Osteoblast (primary cell): ENCODE results near the gene MAFF. TPM values are rescaled to one million over a fixed set of nuclear protein-coding genes. Genes with fewer than 3 reads are reported as not detected.
A peak's percentile ranks its signal among the peaks of the same experiment; 100 is the strongest.

Source experiments
- DNase-seq: peaks from one replicate; pipeline ENCODE4 v3.0.0; 2011; ENCODE audit warnings: low spot score, mixed read lengths; ENCODE audit not compliant: insufficient read length; ENCODE audit errors: missing footprints
- H2AFZ ChIP-seq: 2 replicates; pipeline ENCODE4 v1.6.0; 2011; ENCODE audit warnings: mild to moderate bottlenecking, low read length
- H3K27ac ChIP-seq: 2 replicates; pipeline ENCODE4 v1.5.1; 2011; ENCODE audit warnings: mild to moderate bottlenecking, low read depth, low read length, moderate library complexity
- H3K27me3 ChIP-seq: 2 replicates; pipeline ENCODE4 v1.6.0; 2012; ENCODE audit warnings: mild to moderate bottlenecking, control low read depth, inconsistent platforms, low read length, moderate library complexity; ENCODE audit not compliant: insufficient read depth
- H3K36me3 ChIP-seq: 2 replicates; pipeline ENCODE4 v1.5.1; 2011; ENCODE audit warnings: mild to moderate bottlenecking, low read length, control low read depth, moderate library complexity; ENCODE audit not compliant: insufficient read depth
- H3K4me1 ChIP-seq: 2 replicates; pipeline ENCODE4 v1.5.1; 2011; ENCODE audit warnings: mild to moderate bottlenecking, low read length, control low read depth, moderate library complexity; ENCODE audit not compliant: insufficient read depth
- H3K4me2 ChIP-seq: 2 replicates; pipeline ENCODE4 v1.6.0; 2011; ENCODE audit warnings: mild to moderate bottlenecking, low read length; ENCODE audit not compliant: insufficient read depth
- H3K4me3 ChIP-seq: fragments of 200-600 bp; sonication (generic); 3 replicates; pipeline ENCODE4 v1.5.1; 2012; ENCODE audit warnings: mild to moderate bottlenecking, low read length, inconsistent platforms; ENCODE audit not compliant: insufficient read depth
- H3K79me2 ChIP-seq: 2 replicates; pipeline ENCODE4 v1.6.0; 2012; ENCODE audit warnings: mild to moderate bottlenecking, low read length, control low read depth, inconsistent platforms; ENCODE audit not compliant: insufficient read depth
- H3K9me3 ChIP-seq: 2 replicates; pipeline ENCODE4 v1.5.1; 2011; ENCODE audit warnings: low read depth, low read length, control low read depth
- H4K20me1 ChIP-seq: 2 replicates; pipeline ENCODE4 v1.6.0; 2012; ENCODE audit warnings: mild to moderate bottlenecking, low read length, control low read depth; ENCODE audit not compliant: insufficient read depth
- CTCF ChIP-seq: IDR thresholded peaks from 2 replicates; pipeline ENCODE4 v1.5.1; 2011; ENCODE audit warnings: mild to moderate bottlenecking, low read depth, low read length, moderate library complexity; ENCODE audit errors: extremely low read depth
- total RNA-seq: library from RNA; depleted of rRNA; stranded (reverse); fragments of >200 nt; gene quantifications from 2 replicates; pipeline ENCODE4 v1.2.3, GENCODE V29; 2012

The MAFF gene
- total RNA-seq, 1 donor = 22.4 TPM

DNA sequence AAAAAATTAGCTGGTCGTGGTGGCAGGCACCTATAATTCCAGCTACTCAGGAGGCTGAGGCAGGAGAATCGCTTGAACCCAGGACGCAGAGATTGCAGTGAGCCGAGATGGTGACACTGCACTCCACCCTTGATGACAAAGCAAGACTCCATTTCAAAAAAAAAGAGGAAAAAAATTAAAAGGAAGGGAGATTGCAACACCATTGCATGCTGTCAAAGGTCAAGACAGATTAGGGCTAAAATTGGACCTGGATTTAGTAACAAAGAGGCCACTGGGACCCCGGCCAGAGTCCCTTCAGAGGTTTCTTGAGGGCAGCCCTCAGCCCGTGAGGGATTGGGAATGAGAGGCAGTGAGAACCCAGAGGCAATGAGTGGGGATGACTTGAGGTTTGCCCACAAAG, 8.2 kb upstream of the MAFF start:
- Histone ChIP-seq H3K27me3 (no peaks in the 10 kb centered on the region), H3K4me3 (no peak overlapping the region), H4K20me1 (no peaks in the 10 kb centered on the region), H3K27ac (no peak overlapping the region), H3K36me3 (no peaks in the 10 kb centered on the region), H3K4me1 (peaks cover 31% of the 10 kb centered on the region), H3K4me2 (no peak overlapping the region), H2AFZ (no peak overlapping the region), H3K9me3 (no peaks in the 10 kb centered on the region), H3K79me2 (no peaks in the 10 kb centered on the region)
- no peak for DNase-seq
- no peak for TF ChIP-seq CTCF

DNA sequence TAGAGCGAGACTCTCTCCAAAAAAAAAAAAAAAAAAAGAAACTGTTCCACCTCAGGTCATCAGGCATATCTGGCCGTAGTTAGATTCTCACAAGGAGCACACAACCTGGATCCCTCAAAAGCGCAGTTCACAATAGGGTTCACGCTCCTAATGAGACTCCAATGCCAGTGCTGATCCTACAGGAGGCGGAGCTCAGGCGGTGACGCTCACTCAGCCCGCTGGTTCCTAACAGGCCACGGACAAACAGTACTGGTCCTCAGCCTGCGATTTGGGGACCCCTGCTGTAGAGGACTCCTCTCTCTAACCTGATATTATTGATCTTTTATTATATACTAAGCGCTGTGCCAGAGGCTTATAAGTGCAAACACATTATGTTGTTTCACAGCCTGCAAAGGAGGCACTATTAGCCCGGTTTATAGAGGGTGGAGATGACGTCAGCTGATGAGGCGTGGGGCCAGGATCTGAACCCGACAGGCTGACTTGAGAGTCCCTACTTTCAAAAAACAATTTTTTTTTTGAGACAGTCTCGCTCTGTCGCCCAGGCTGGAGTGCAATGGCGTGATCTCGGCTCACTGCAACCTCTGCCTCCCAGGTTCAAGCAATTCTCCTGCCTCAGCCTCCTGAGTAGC, 4.9 kb upstream of the MAFF start:
- peaks cover 27% of the 10 kb centered on the region for H3K4me1 ChIP-seq
- H4K20me1 ChIP-seq = no peaks in the 10 kb centered on the region
- no peaks in the 10 kb centered on the region for H3K27me3 ChIP-seq
- H3K9me3 ChIP-seq = no peaks in the 10 kb centered on the region
- no peak for DNase-seq
- no peak overlapping the region for H3K4me3 ChIP-seq
- no peak overlapping the region for H2AFZ ChIP-seq
- H3K27ac ChIP-seq = no peak overlapping the region
- H3K79me2 ChIP-seq = no peaks in the 10 kb centered on the region
- no peaks in the 10 kb centered on the region for H3K36me3 ChIP-seq
- TF ChIP-seq CTCF = no peak
- H3K4me2 ChIP-seq = no peak overlapping the region

- Histone ChIP-seq H3K27me3 (no peaks in the 10 kb centered on the region), H3K36me3 (no peaks in the 10 kb centered on the region), H3K27ac (no peak overlapping the region), H3K9me3 (no peaks in the 10 kb centered on the region), H3K79me2 (peaks cover 25% of the 10 kb centered on the region), H4K20me1 (peaks cover 17% of the 10 kb centered on the region), H3K4me3 (no peak overlapping the region), H2AFZ (no peak overlapping the region), H3K4me2 (no peak overlapping the region), H3K4me1 (peaks cover 28% of the 10 kb centered on the region)
- peak; percentile 67 for DNase-seq
- TF ChIP-seq CTCF = no peak
Observed at GRCh38 chr22:38199826-38200559, 1.8 kb upstream of the MAFF start.

- DNase-seq = no peak
- TF ChIP-seq CTCF = no peak
- peaks cover 39% of the 10 kb centered on the region for H3K79me2 ChIP-seq
- peak overlapping the region; percentile 94 for H2AFZ ChIP-seq
- H3K4me1 ChIP-seq = peaks cover 37% of the 10 kb centered on the region
- no peaks in the 10 kb centered on the region for H3K9me3 ChIP-seq
- H3K36me3 ChIP-seq = no peaks in the 10 kb centered on the region
- H3K4me2 ChIP-seq = peak overlapping the region; percentile 90
- peak overlapping the region; percentile 64 for H3K27ac ChIP-seq
- no peaks in the 10 kb centered on the region for H3K27me3 ChIP-seq
- H4K20me1 ChIP-seq = peaks cover 27% of the 10 kb centered on the region
- peak overlapping the region; percentile 68 for H3K4me3 ChIP-seq
Observed at GRCh38 chr22:38201371-38201710, 453 bp upstream of the MAFF start.
